H9 (cell line): Measurements from ENCODE around the gene CASQ1. TPM values are rescaled to one million over a fixed set of nuclear protein-coding genes. Genes with fewer than 3 reads are reported as not detected.

Experiments
- DNase-seq: peaks from one replicate; pipeline ENCODE4 v3.0.0-alpha.2; 2017
- H2AFZ ChIP-seq: one replicate; pipeline ENCODE4 v1.6.1; 2013; ENCODE audit warnings: mild to moderate bottlenecking, low read length, control low read depth, moderate library complexity
- H2AK5ac ChIP-seq: 2 replicates; pipeline ENCODE4 v1.6.1; 2013; ENCODE audit warnings: low read length, control low read depth, mixed read lengths; ENCODE audit not compliant: insufficient read length
- H2BK120ac ChIP-seq: one replicate; pipeline ENCODE4 v1.6.1; 2013; ENCODE audit warnings: low read depth, mild to moderate bottlenecking, low read length, control low read depth, inconsistent platforms; ENCODE audit not compliant: poor library complexity, severe bottlenecking
- H2BK12ac ChIP-seq: 2 replicates; pipeline ENCODE4 v1.6.1; 2013; ENCODE audit warnings: low read length, control low read depth, mixed read lengths, low read depth; ENCODE audit not compliant: insufficient read length
- H2BK15ac ChIP-seq: 2 replicates; pipeline ENCODE4 v1.6.1; 2013; ENCODE audit warnings: low read depth, low read length, control low read depth
- H2BK20ac ChIP-seq: one replicate; pipeline ENCODE4 v1.6.1; 2013; ENCODE audit warnings: low read depth, mild to moderate bottlenecking, low read length, control low read depth, inconsistent platforms; ENCODE audit not compliant: poor library complexity, severe bottlenecking
- H2BK5ac ChIP-seq: 2 replicates; pipeline ENCODE4 v1.6.1; 2013; ENCODE audit warnings: low read length, control low read depth, mixed read lengths; ENCODE audit not compliant: insufficient read length
- H3K14ac ChIP-seq: 2 replicates; pipeline ENCODE4 v1.6.1; 2013; ENCODE audit warnings: low read length, control low read depth; ENCODE audit not compliant: insufficient read depth
- H3K18ac ChIP-seq: 2 replicates; pipeline ENCODE4 v1.6.1; 2013; ENCODE audit warnings: low read depth, mild to moderate bottlenecking, mixed read lengths, low read length, control low read depth; ENCODE audit not compliant: insufficient read length
- H3K23ac ChIP-seq: 2 replicates; pipeline ENCODE4 v1.6.1; 2013; ENCODE audit warnings: low read length, control low read depth, mixed read lengths, low read depth; ENCODE audit not compliant: insufficient read length
- H3K23me2 ChIP-seq: 2 replicates; pipeline ENCODE4 v1.6.1; 2013; ENCODE audit warnings: low read depth, mild to moderate bottlenecking, mixed read lengths, low read length, control low read depth; ENCODE audit not compliant: insufficient read length, poor library complexity, severe bottlenecking
- H3K27ac ChIP-seq: 2 replicates; pipeline ENCODE4 v1.5.1; 2013; ENCODE audit warnings: low read length, control low read depth, mixed read lengths, low read depth; ENCODE audit not compliant: insufficient read length
- H3K27me3 ChIP-seq: 2 replicates; pipeline ENCODE4 v1.6.1; 2013; ENCODE audit warnings: low read length, control low read depth, inconsistent platforms; ENCODE audit not compliant: insufficient read depth
- H3K4ac ChIP-seq: 2 replicates; pipeline ENCODE4 v1.6.1; 2013; ENCODE audit warnings: low read depth, mild to moderate bottlenecking, control low read depth, inconsistent platforms, low read length, moderate library complexity
- H3K4me1 ChIP-seq: 2 replicates; pipeline ENCODE4 v1.6.1; 2013; ENCODE audit warnings: low read length, control low read depth, inconsistent platforms; ENCODE audit not compliant: insufficient read depth
- H3K4me2 ChIP-seq: 2 replicates; pipeline ENCODE4 v1.6.1; 2013; ENCODE audit warnings: low read length, control low read depth, mixed read lengths; ENCODE audit not compliant: insufficient read length, insufficient read depth
- H3K56ac ChIP-seq: 2 replicates; pipeline ENCODE4 v1.6.1; 2013; ENCODE audit warnings: low read depth, mild to moderate bottlenecking, mixed read lengths, low read length, control low read depth; ENCODE audit not compliant: insufficient read length
- H3K79me1 ChIP-seq: 2 replicates; pipeline ENCODE4 v1.6.1; 2013; ENCODE audit warnings: low read depth, mild to moderate bottlenecking, moderate library complexity, low read length, control low read depth, inconsistent platforms; ENCODE audit not compliant: insufficient read depth, poor library complexity, severe bottlenecking
- H3K79me2 ChIP-seq: 2 replicates; pipeline ENCODE4 v1.6.1; 2013; ENCODE audit warnings: low read length, control low read depth, inconsistent platforms; ENCODE audit not compliant: insufficient read depth
- H3K9ac ChIP-seq: 2 replicates; pipeline ENCODE4 v1.6.1; 2013; ENCODE audit warnings: low read length, control low read depth, mixed read lengths; ENCODE audit not compliant: insufficient read length; ENCODE audit errors: extremely low read depth
- H3K9me3 ChIP-seq: one replicate; pipeline ENCODE4 v1.6.1; 2013; ENCODE audit warnings: low read depth, low read length, inconsistent platforms; ENCODE audit not compliant: control insufficient read depth
- H3T11ph ChIP-seq: one replicate; pipeline ENCODE4 v1.6.1; 2013; ENCODE audit warnings: mild to moderate bottlenecking, low read length, control low read depth, inconsistent platforms
- H4K20me1 ChIP-seq: one replicate; pipeline ENCODE4 v1.6.1; 2013; ENCODE audit not compliant: control insufficient read depth, insufficient read length, insufficient read depth
- H4K5ac ChIP-seq: 2 replicates; pipeline ENCODE4 v1.6.1; 2013; ENCODE audit warnings: low read depth, mild to moderate bottlenecking, mixed read lengths, low read length, control low read depth; ENCODE audit not compliant: insufficient read length
- H4K8ac ChIP-seq: replicated peaks from 2 replicates; pipeline ENCODE4 v1.6.1; 2013; ENCODE audit warnings: low read length, control low read depth, mixed read lengths, low read depth; ENCODE audit not compliant: insufficient read length
- H4K91ac ChIP-seq: 2 replicates; pipeline ENCODE4 v1.6.1; 2013; ENCODE audit warnings: low read depth, mild to moderate bottlenecking, moderate library complexity, mixed read lengths, low read length, control low read depth; ENCODE audit not compliant: insufficient read length
- H3K27ac Mint-ChIP-seq, 3 experiments: 2 replicates in 2 of 3; 3 replicates in 1 of 3; pipeline ENCODE4 v1.8.0; 2020 to 2021; ENCODE audit warnings: mixed read lengths in 3 of 3, mild to moderate bottlenecking in 1 of 3, moderate library complexity in 1 of 3
- H3K27me3 Mint-ChIP-seq: 2 replicates; pipeline ENCODE4 v1.8.0; 2021; ENCODE audit warnings: low read depth, mild to moderate bottlenecking, moderate library complexity, mixed read lengths
- H3K36me3 Mint-ChIP-seq, 3 experiments: 2 replicates in 2 of 3; 3 replicates in 1 of 3; pipeline ENCODE4 v1.8.0; 2020 to 2021; ENCODE audit warnings: low read depth in 3 of 3, mixed read lengths in 3 of 3; ENCODE audit not compliant: insufficient read depth in 1 of 3
- H3K4me1 Mint-ChIP-seq, 2 experiments: 2 replicates each; pipeline ENCODE4 v1.8.0; 2020; ENCODE audit warnings: mixed read lengths in 2 of 2
- H3K4me3 Mint-ChIP-seq, 2 experiments: 2 replicates in 1 of 2; 3 replicates in 1 of 2; pipeline ENCODE4 v1.8.0; 2020 to 2021; ENCODE audit warnings: mild to moderate bottlenecking in 2 of 2, mixed read lengths in 2 of 2, moderate library complexity in 1 of 2
- H3K9me3 Mint-ChIP-seq, 2 experiments: 2 replicates in 1 of 2; 3 replicates in 1 of 2; pipeline ENCODE4 v1.8.0; 2020; ENCODE audit warnings: mild to moderate bottlenecking in 2 of 2, mixed read lengths in 2 of 2, moderate library complexity in 1 of 2
- total RNA-seq: library from RNA; stranded (reverse); gene quantifications from 2 replicates; pipeline ENCODE4 v1.2.1, GENCODE V29; 2021
- TF ChIP-seq, protein P1 (sequence below): fragments of 200-600 bp; sonication (generic); conservative IDR thresholded peaks from 3 replicates; pipeline ENCODE4 v1.8.0; 2021; ENCODE audit warnings: antibody characterized with exemption, mild to moderate bottlenecking

CASQ1 gene
- total RNA-seq, 1 experiment from 2014 or later: 0.55 TPM

DNA sequence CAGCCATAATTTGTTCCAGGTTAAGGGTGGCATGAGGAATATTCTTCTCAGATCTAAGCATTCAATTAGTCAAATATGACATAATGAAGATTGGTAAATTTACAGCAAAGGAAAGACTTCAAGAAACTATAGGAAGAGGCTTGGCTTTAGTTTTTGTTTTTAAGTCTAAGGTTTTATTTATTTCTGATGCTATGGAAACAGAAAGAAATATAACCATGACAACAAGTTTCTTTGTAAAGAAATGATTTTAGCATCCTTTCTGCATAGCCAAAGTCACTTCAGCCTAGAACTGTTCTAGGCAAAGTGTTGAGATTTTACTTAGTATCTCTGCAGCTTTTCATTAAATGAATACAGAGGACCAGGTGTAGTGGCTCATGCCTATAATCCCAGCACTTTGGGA is 42.5 kb downstream of the CASQ1 start:
- no peak overlapping the region for H2BK120ac ChIP-seq
- no peak overlapping the region for H3T11ph ChIP-seq
- H3K23me2 ChIP-seq: no peaks in the 10 kb centered on the region
- H3K4me1 ChIP-seq: no peaks in the 10 kb centered on the region
- H3K27me3 ChIP-seq: no peaks in the 10 kb centered on the region
- no peak overlapping the region for H2AK5ac ChIP-seq
- H2BK20ac ChIP-seq: no peak overlapping the region
- peaks cover 4% of the 10 kb centered on the region in 2 experiments; a peak in 2 of 4 replicates for H3K4me1 Mint-ChIP-seq
- H3K36me3 Mint-ChIP-seq: peaks cover 11 to 77% (median 55%) of the 10 kb centered on the region in 3 experiments; a peak in 6 of 7 replicates
- no peak overlapping the region for H2AFZ ChIP-seq
- no peak overlapping the region for H3K23ac ChIP-seq
- H3K9me3 Mint-ChIP-seq: no peaks in the 10 kb centered on the region
- no peaks in the 10 kb centered on the region for H4K20me1 ChIP-seq
- no peak overlapping the region for H3K18ac ChIP-seq
- H3K27ac ChIP-seq: no peak overlapping the region
- no peak overlapping the region for H2BK15ac ChIP-seq
- H3K79me1 ChIP-seq: no peaks in the 10 kb centered on the region
- TF ChIP-seq, protein P1, sequence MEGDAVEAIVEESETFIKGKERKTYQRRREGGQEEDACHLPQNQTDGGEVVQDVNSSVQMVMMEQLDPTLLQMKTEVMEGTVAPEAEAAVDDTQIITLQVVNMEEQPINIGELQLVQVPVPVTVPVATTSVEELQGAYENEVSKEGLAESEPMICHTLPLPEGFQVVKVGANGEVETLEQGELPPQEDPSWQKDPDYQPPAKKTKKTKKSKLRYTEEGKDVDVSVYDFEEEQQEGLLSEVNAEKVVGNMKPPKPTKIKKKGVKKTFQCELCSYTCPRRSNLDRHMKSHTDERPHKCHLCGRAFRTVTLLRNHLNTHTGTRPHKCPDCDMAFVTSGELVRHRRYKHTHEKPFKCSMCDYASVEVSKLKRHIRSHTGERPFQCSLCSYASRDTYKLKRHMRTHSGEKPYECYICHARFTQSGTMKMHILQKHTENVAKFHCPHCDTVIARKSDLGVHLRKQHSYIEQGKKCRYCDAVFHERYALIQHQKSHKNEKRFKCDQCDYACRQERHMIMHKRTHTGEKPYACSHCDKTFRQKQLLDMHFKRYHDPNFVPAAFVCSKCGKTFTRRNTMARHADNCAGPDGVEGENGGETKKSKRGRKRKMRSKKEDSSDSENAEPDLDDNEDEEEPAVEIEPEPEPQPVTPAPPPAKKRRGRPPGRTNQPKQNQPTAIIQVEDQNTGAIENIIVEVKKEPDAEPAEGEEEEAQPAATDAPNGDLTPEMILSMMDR: no peak
- no peak overlapping the region for H4K8ac ChIP-seq
- no peak overlapping the region for H3K14ac ChIP-seq
- no peak overlapping the region for H4K5ac ChIP-seq
- H2BK5ac ChIP-seq: no peak overlapping the region
- DNase-seq: no peak
- no peak overlapping the region for H3K27ac Mint-ChIP-seq
- H3K27me3 Mint-ChIP-seq: no peaks in the 10 kb centered on the region
- H3K4me2 ChIP-seq: no peak overlapping the region
- no peak overlapping the region for H3K4ac ChIP-seq
- H3K9ac ChIP-seq: no peak overlapping the region
- no peak overlapping the region for H3K4me3 Mint-ChIP-seq
- H3K9me3 ChIP-seq: no peaks in the 10 kb centered on the region
- no peak overlapping the region for H4K91ac ChIP-seq
- no peak overlapping the region for H2BK12ac ChIP-seq
- no peaks in the 10 kb centered on the region for H3K79me2 ChIP-seq
- H3K56ac ChIP-seq: no peak overlapping the region
